Liver (tissue), 3 donors: ENCODE results near the gene WDR20.

Experiments
- FOXA2 ChIP-seq: IDR thresholded peaks from 2 replicates; pipeline ENCODE4 v1.6.1; 2016; ENCODE audit warnings: antibody characterized with exemption
- JUND ChIP-seq, 2 donors: IDR thresholded peaks; 2 replicates each; pipeline ENCODE4 v1.6.1; 2016; ENCODE audit warnings: antibody characterized with exemption in 2 of 2
- TAF1 ChIP-seq: conservative IDR thresholded peaks from 2 replicates; pipeline ENCODE4 v1.6.1; 2016; ENCODE audit warnings: antibody characterized with exemption, mild to moderate bottlenecking
- TF ChIP-seq, protein P1 (sequence below): fragments of 150-350 bp; IDR thresholded peaks from 2 replicates; pipeline ENCODE4 v1.5.1; 2017; ENCODE audit warnings: improper control_type of control experiment, low read depth, low read length; ENCODE audit not compliant: missing input control
- donor health status: healthy.
- donor health status: healthy.

DNA sequence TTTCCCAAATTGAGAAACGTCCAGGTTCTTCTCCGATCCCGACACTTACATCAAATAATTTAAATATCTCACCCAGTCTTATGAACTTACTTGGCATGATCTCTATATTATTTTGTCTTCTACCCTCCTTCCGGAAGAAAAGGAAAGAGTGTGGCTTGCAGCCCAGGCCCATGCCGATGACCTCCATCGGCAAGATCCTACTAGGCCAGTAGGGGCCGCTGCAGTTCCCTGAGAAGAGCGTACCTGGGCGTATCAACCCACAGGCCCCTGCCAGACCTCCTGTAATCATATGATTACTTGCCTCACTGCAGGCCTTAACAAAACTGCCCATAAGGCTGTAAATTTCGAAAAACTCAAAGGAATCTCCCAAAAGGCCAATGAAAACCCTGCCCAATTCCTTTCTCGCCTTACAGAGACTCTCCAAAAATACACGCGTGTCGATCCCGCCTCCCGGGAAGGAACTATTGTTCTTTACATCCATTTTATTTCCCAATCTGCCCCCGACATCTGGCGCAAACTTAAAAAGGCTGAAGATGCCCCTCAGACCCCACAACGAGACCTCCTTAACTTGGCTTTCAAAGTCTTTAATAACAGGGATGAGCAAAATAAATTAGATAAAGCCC lies 95.7 kb downstream of the WDR20 start:
- TF ChIP-seq JUND (IDR thresholded peaks at IDR 0.05): no peak
- TF ChIP-seq, protein P1, sequence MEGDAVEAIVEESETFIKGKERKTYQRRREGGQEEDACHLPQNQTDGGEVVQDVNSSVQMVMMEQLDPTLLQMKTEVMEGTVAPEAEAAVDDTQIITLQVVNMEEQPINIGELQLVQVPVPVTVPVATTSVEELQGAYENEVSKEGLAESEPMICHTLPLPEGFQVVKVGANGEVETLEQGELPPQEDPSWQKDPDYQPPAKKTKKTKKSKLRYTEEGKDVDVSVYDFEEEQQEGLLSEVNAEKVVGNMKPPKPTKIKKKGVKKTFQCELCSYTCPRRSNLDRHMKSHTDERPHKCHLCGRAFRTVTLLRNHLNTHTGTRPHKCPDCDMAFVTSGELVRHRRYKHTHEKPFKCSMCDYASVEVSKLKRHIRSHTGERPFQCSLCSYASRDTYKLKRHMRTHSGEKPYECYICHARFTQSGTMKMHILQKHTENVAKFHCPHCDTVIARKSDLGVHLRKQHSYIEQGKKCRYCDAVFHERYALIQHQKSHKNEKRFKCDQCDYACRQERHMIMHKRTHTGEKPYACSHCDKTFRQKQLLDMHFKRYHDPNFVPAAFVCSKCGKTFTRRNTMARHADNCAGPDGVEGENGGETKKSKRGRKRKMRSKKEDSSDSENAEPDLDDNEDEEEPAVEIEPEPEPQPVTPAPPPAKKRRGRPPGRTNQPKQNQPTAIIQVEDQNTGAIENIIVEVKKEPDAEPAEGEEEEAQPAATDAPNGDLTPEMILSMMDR: peak; percentile 86
- TF ChIP-seq TAF1: no peak
- no peak for TF ChIP-seq FOXA2
